ENCODE data around the gene MREG.

The MREG gene

GRCh38 chr2:215905691-215906090 is 107.7 kb downstream of the MREG start:
- TF ChIP-seq CTCF (conservative IDR thresholded peaks at IDR 0.05; ENCODE audit: low read depth, low read length), result no peak
- no peak for DNase-seq (ENCODE audit: low read depth)
- H3K4me3 ChIP-seq (ENCODE audit: low read depth, low read length), result no peak overlapping the region

- DNase-seq (ENCODE audit: low read depth), result peak; percentile 88
- H3K4me3 ChIP-seq (ENCODE audit: low read depth, low read length), result no peak overlapping the region
- TF ChIP-seq CTCF (conservative IDR thresholded peaks at IDR 0.05; ENCODE audit: low read depth, low read length), result no peak
Observed at GRCh38 chr2:215904101-215904500, 109.2 kb downstream of the MREG start.

GRCh38 chr2:215903203-215903602 is 110.1 kb downstream of the MREG start:
- peak; percentile 46 for DNase-seq (ENCODE audit: low read depth)
- no peak overlapping the region for H3K4me3 ChIP-seq (ENCODE audit: low read depth, low read length)
- TF ChIP-seq CTCF (conservative IDR thresholded peaks at IDR 0.05; ENCODE audit: low read depth, low read length), result no peak

- DNase-seq (ENCODE audit: low read depth), result no peak
- TF ChIP-seq CTCF (conservative IDR thresholded peaks at IDR 0.05; ENCODE audit: low read depth, low read length), result no peak
Observed at GRCh38 chr2:215901796-215902195, 111.6 kb downstream of the MREG start.

GRCh38 chr2:215900843-215901242 is 112.5 kb downstream of the MREG start:
- H3K4me3 ChIP-seq (ENCODE audit: low read depth, low read length), result no peak overlapping the region

More at GRCh38 chr2:215901796-215902195, 111.6 kb downstream of the MREG start:
- no peak overlapping the region for H3K4me3 ChIP-seq (ENCODE audit: low read depth, low read length)

GRCh38 chr2:215900203-215900611 is 113.1 kb downstream of the MREG start:
- no peak for TF ChIP-seq CTCF (conservative IDR thresholded peaks at IDR 0.05; ENCODE audit: low read depth, low read length)
- peak; percentile 44 for DNase-seq (ENCODE audit: low read depth)
- no peak overlapping the region for H3K4me3 ChIP-seq (ENCODE audit: low read depth, low read length)

More at GRCh38 chr2:215900843-215901242, 112.5 kb downstream of the MREG start:
- no peak for TF ChIP-seq CTCF (conservative IDR thresholded peaks at IDR 0.05; ENCODE audit: low read depth, low read length)
- no peak for DNase-seq (ENCODE audit: low read depth)

Measured in choroid plexus epithelial cell (primary cell).